Endothelial cell of umbilical vein (primary cell): ENCODE results near the gene LRRC8B. TPM values are rescaled to one million over a fixed set of nuclear protein-coding genes. Genes with fewer than 3 reads are reported as not detected.

Experiments
- BruUV-seq: library from RNA; stranded (reverse); fragments of 400-500 nt; replicated peaks from 2 replicates; lab custom pipeline; 2021; lab: Mats Ljungman, UMichigan
- CTCF ChIA-PET: fragments of 300-600, 350-600 bp; sonication (Branson Sonifier 250); formaldehyde crosslinking; loops from one replicate; lab custom pipeline; 2021; ENCODE audit warnings: antibody characterized with exemption, inconsistent platforms; lab: Charles Lee
- POLR2A ChIA-PET: fragments of 300-600, 350-600 bp; sonication (Branson Sonifier 250); formaldehyde crosslinking; loops from one replicate; lab custom pipeline; 2021; ENCODE audit warnings: antibody characterized with exemption, inconsistent platforms; lab: Charles Lee
- DNase-seq: peaks from one replicate; pipeline ENCODE4 v3.0.0-alpha.2; 2011; ENCODE audit warnings: low read depth, low spot score
- FAIRE-seq: peaks from 2 replicates; lab custom pipeline; 2011; peaks lifted over from hg19 to GRCh38; lab: Jason Lieb, UNC
- H2AFZ ChIP-seq: 2 replicates; pipeline ENCODE4 v1.6.0; 2012; ENCODE audit warnings: low read depth, low read length, control low read depth, inconsistent platforms
- H3K27ac ChIP-seq: 2 replicates; pipeline ENCODE4 v1.5.1; 2011; ENCODE audit warnings: low read depth, mild to moderate bottlenecking, control low read depth, low read length, moderate library complexity; ENCODE audit not compliant: insufficient read depth
- H3K27me3 ChIP-seq, 2 experiments: 2 replicates each; pipeline versions ENCODE4 v1.6.0 to v1.6.1; 2011; ENCODE audit warnings: low read length in 2 of 2, mixed read lengths in 1 of 2; ENCODE audit not compliant: control insufficient read depth in 2 of 2, insufficient read depth in 2 of 2
- H3K36me3 ChIP-seq, 2 experiments: 2 replicates in 1 of 2; 3 replicates in 1 of 2; pipeline ENCODE4 v1.5.1; 2011; ENCODE audit warnings: low read length in 2 of 2, mild to moderate bottlenecking in 1 of 2, moderate library complexity in 1 of 2; ENCODE audit not compliant: control insufficient read depth in 2 of 2, insufficient read depth in 2 of 2; ENCODE audit errors: extremely low read depth in 1 of 2
- H3K4me1 ChIP-seq: 3 replicates; pipeline ENCODE4 v1.5.1; 2011; ENCODE audit warnings: mild to moderate bottlenecking, low read length; ENCODE audit not compliant: control insufficient read depth, insufficient read depth; ENCODE audit errors: extremely low read depth
- H3K4me2 ChIP-seq: 2 replicates; pipeline ENCODE4 v1.6.1; 2011; ENCODE audit warnings: low read length, control low read depth, mixed read lengths; ENCODE audit not compliant: insufficient read depth
- H3K4me3 ChIP-seq, 3 experiments: fragments of 200-600 bp in 1 of 3; sonication (generic), shearing (Covaris generic) in 1 of 3; replicated peaks in 1 of 3; 2 replicates each; pipeline ENCODE4 v1.5.1; 2011 to 2016; ENCODE audit warnings: control low read depth in 3 of 3, low read length in 3 of 3, mild to moderate bottlenecking in 2 of 3, inconsistent platforms in 1 of 3, low read depth in 1 of 3, moderate library complexity in 1 of 3; ENCODE audit not compliant: insufficient read depth in 1 of 3
- H3K79me2 ChIP-seq: 2 replicates; pipeline ENCODE4 v1.6.0; 2012; ENCODE audit warnings: low read length, inconsistent platforms; ENCODE audit not compliant: control insufficient read depth, insufficient read depth
- H3K9ac ChIP-seq: replicated peaks from 2 replicates; pipeline ENCODE3; 2011; ENCODE audit warnings: low read length, control low read depth; ENCODE audit not compliant: insufficient read depth; ENCODE audit errors: extremely low read depth
- H3K9me1 ChIP-seq: replicated peaks from 3 replicates; pipeline ENCODE4 v1.6.0; 2011; ENCODE audit warnings: mild to moderate bottlenecking, low read length; ENCODE audit not compliant: control insufficient read depth, insufficient read depth; ENCODE audit errors: extremely low read depth
- H3K9me3 ChIP-seq: replicated peaks from 2 replicates; pipeline ENCODE4 v1.5.1; 2012; ENCODE audit warnings: low read length, inconsistent platforms; ENCODE audit not compliant: control insufficient read depth, insufficient read depth
- H4K20me1 ChIP-seq: replicated peaks from 2 replicates; pipeline ENCODE3; 2011; ENCODE audit warnings: mild to moderate bottlenecking, low read length; ENCODE audit not compliant: control insufficient read depth, insufficient read depth; ENCODE audit errors: extremely low read depth
- CTCF ChIP-seq, 2 donors: IDR thresholded peaks; 1 replicate in 1 of 2; 2 replicates in 1 of 2; pipeline ENCODE4 v1.5.1; 2011; ENCODE audit warnings: low read length in 2 of 2, mild to moderate bottlenecking in 2 of 2, moderate library complexity in 2 of 2, control low read depth in 1 of 2, inconsistent platforms in 1 of 2, low read depth in 1 of 2; ENCODE audit not compliant: insufficient read depth in 1 of 2; ENCODE audit errors: extremely low read depth in 1 of 2
- EZH2 ChIP-seq: IDR thresholded peaks from 2 replicates; pipeline ENCODE4 v1.6.1; 2012; ENCODE audit warnings: borderline replicate concordance, low read depth, mild to moderate bottlenecking, moderate library complexity, low read length, inconsistent platforms; ENCODE audit not compliant: severe bottlenecking
- FOS ChIP-seq: IDR thresholded peaks from 2 replicates; pipeline ENCODE4 v1.6.1; 2011; ENCODE audit warnings: mild to moderate bottlenecking, low read length, moderate library complexity, borderline replicate concordance; ENCODE audit not compliant: insufficient read depth
- GATA2 ChIP-seq: IDR thresholded peaks from 2 replicates; pipeline ENCODE4 v1.7.0; 2011; ENCODE audit warnings: low read depth, mild to moderate bottlenecking, moderate library complexity, mixed read lengths, low read length; ENCODE audit not compliant: insufficient read length, insufficient read depth
- JUN ChIP-seq: IDR thresholded peaks from 2 replicates; pipeline ENCODE4 v1.6.1; 2011; ENCODE audit warnings: borderline replicate concordance, low read depth; ENCODE audit not compliant: insufficient read length, insufficient read depth
- MYC ChIP-seq: IDR thresholded peaks from one replicate; pipeline ENCODE4 v1.6.1; 2011; ENCODE audit warnings: mild to moderate bottlenecking, low read depth, low read length
- POLR2A ChIP-seq: IDR thresholded peaks from 2 replicates; pipeline ENCODE4 v1.6.1; 2012; ENCODE audit warnings: low read depth, mild to moderate bottlenecking, control low read depth, low read length
- POLR2AphosphoS5 ChIP-seq: IDR thresholded peaks from 2 replicates; pipeline ENCODE4 v1.6.1; 2012; ENCODE audit warnings: low read depth, mild to moderate bottlenecking, control low read depth, low read length, moderate library complexity; ENCODE audit not compliant: insufficient read depth
- dilution Hi-C: fragments of 300-500 bp; cut with MboI; formaldehyde crosslinking; loops from one replicate; pipeline ENCODE4 v1.15.0; 2019; ENCODE audit warnings: low sequenced_read_pairs; ENCODE audit not compliant: extremely low pct_ligation_motif_present
- intact Hi-C: fragments of 100-400 bp; cut with micrococcal nuclease; formaldehyde crosslinking; loops from one replicate; pipeline ENCODE4 v1.10.0; 2022
- polyA plus RNA-seq, 4 experiments: library from polyadenylated mRNA; depleted of rRNA in 3 of 4; stranded (reverse) in 3 of 4; unstranded in 1 of 4; fragments of >200 nt; gene quantifications; 2 replicates each; pipeline versions ENCODE4 v1.2.1 to v1.2.3, GENCODE V29; 2011 to 2012; ENCODE audit warnings: missing spikeins in 1 of 4
- total RNA-seq: library from RNA; stranded (reverse); gene quantifications from 2 replicates; pipeline ENCODE4 v1.2.3, GENCODE V29; 2021
- TF ChIP-seq, protein P1 (sequence below): IDR thresholded peaks from 2 replicates; pipeline ENCODE4 v1.6.1; 2011; ENCODE audit not compliant: insufficient read depth, insufficient read length

LRRC8B gene
- total and polyA plus RNA-seq, 2 donors (not counting 3 experiments of a cell fraction or from before 2014, with no cell fraction given), result 15.2 to 15.8 TPM

GRCh38 chr1:89557956-89558355 is 33.3 kb downstream of the LRRC8B start:
- intact Hi-C loops, result no loop called here
- H3K9me1 ChIP-seq, result no peaks in the 10 kb centered on the region
- ChIA-PET POLR2A (no interaction called here), CTCF (no interaction called here)
- no peaks in the 10 kb centered on the region for H3K27me3 ChIP-seq
- H3K9me3 ChIP-seq, result no peaks in the 10 kb centered on the region
- FAIRE-seq (no peak), DNase-seq (no peak)
- dilution Hi-C loops, result no loop called here
- H4K20me1 ChIP-seq, result no peaks in the 10 kb centered on the region
- no peak overlapping the region for H3K9ac ChIP-seq
- H3K4me3 ChIP-seq, result no peak overlapping the region
- no peaks in the 10 kb centered on the region for H3K79me2 ChIP-seq
- no peaks in the 10 kb centered on the region for H3K36me3 ChIP-seq
- no peak for TF ChIP-seq GATA2
- no peak for TF ChIP-seq POLR2AphosphoS5
- no peak for TF ChIP-seq EZH2
- TF ChIP-seq, protein P1, sequence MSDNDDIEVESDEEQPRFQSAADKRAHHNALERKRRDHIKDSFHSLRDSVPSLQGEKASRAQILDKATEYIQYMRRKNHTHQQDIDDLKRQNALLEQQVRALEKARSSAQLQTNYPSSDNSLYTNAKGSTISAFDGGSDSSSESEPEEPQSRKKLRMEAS, result no peak
- no peak for TF ChIP-seq FOS
- no peak for TF ChIP-seq CTCF (IDR thresholded peaks at IDR 0.05; ENCODE audit: extremely low read depth in 1 of 2, insufficient read depth in 1 of 2, low read depth in 1 of 2, low read length in 2 of 2)
- no peak for TF ChIP-seq MYC
- TF ChIP-seq POLR2A, result no peak
- TF ChIP-seq JUN, result no peak
- no peak overlapping the region for H3K27ac ChIP-seq
- no TSS peak for BruUV-seq
- no peak overlapping the region for H2AFZ ChIP-seq
- H3K4me2 ChIP-seq, result no peak overlapping the region
- no peaks in the 10 kb centered on the region for H3K4me1 ChIP-seq
